Epithelial cell of alveolus of lung (primary cell): Measurements from ENCODE around the gene KRT79. TPM values are rescaled to one million over a fixed set of nuclear protein-coding genes. Genes with fewer than 3 reads are reported as not detected.

Experiments used
- total RNA-seq: library from RNA; depleted of rRNA; stranded (reverse); fragments of >200 nt; gene quantifications from 2 replicates; pipeline ENCODE4 v1.2.1, GENCODE V29; 2015

The KRT79 gene
- total RNA-seq: not detected in 2 replicates

GRCh38 chr12:52833922-52834726, at the start of gene KRT79:
TSS of gene KRT79 (minus strand) at chr12:52834311. CDS start at chr12:52834260, 51 bp downstream.

GRCh38 chr12:52848661-52849255, 14.6 kb upstream of the KRT79 start, which contains the start of gene KRT78:
TSS of gene KRT78 (minus strand) at chr12:52848994. CDS start at chr12:52848930, 64 bp downstream.

GRCh38 chr12:52813885-52814709, 20.0 kb downstream of the KRT79 start, which contains the start of gene KRT4:
TSS of gene KRT4 (minus strand) at chr12:52814116. CDS start at chr12:52814058, 58 bp downstream.

GRCh38 chr12:52795694-52796428, 38.2 kb downstream of the KRT79 start, which contains the start of gene KRT3:
TSS of gene KRT3 (minus strand) at chr12:52796117. CDS start at chr12:52796042, 75 bp downstream.

GRCh38 chr12:52776913-52777395, 57.2 kb downstream of the KRT79 start, which contains the start of gene KRT76:
TSS of gene KRT76 (minus strand) at chr12:52777345. CDS start at chr12:52777291, 54 bp downstream.

Other genes with a start within 250 kb of the KRT79 start
- not detected in 2 replicates for gene KRT72, start 232.8 kb downstream of the KRT79 start, total RNA-seq
- gene KRT73, start 215.8 kb downstream of the KRT79 start, total RNA-seq: not detected in 2 replicates
- gene KRT2, start 182.1 kb downstream of the KRT79 start, total RNA-seq: not detected in 2 replicates
- gene KRT1, start 153.9 kb downstream of the KRT79 start, total RNA-seq: not detected in 2 replicates
- gene KRT77, start 130.8 kb downstream of the KRT79 start, total RNA-seq: not detected in 2 replicates
- not detected in 2 replicates for gene KRT76, start 57.0 kb downstream of the KRT79 start, total RNA-seq
- not detected in 2 replicates for gene KRT3, start 38.2 kb downstream of the KRT79 start, total RNA-seq
- gene KRT4, start 20.2 kb downstream of the KRT79 start, total RNA-seq: not detected in 2 replicates
- not detected in 2 replicates for gene KRT78, start 14.7 kb upstream of the KRT79 start, total RNA-seq
- 32.7 and 229 TPM in 2 replicates for gene KRT8, start 70.8 kb upstream of the KRT79 start, total RNA-seq
- 40.2 and 303 TPM in 2 replicates for gene KRT18, start 114.8 kb upstream of the KRT79 start, total RNA-seq
- gene EIF4B, start 172.1 kb upstream of the KRT79 start, total RNA-seq: 476 and 883 TPM in 2 replicates
- gene TNS2, start 215.8 kb upstream of the KRT79 start, total RNA-seq: 44.6 and 127 TPM in 2 replicates
- 9.3 and 25.7 TPM in 2 replicates for gene SPRYD3, start 245.1 kb upstream of the KRT79 start, total RNA-seq